Adrenal gland (tissue), 12 donors: ENCODE data around the gene EPHA6. TPM values are rescaled to one million over a fixed set of nuclear protein-coding genes. Genes with fewer than 3 reads are reported as not detected.

Experiments
- DNase-seq, 7 donors: peaks; one replicate each; pipeline ENCODE4 v3.0.0-alpha.2; 2019 to 2020
- H3K27ac ChIP-seq, 5 donors: fragments of 200-600 bp; sonication (generic) in 4 of 5; 1 replicate in 3 of 5; 2 replicates in 2 of 5; pipeline versions ENCODE4 v1.5.1 to v1.8.0; 2016 to 2020; ENCODE audit warnings: mild to moderate bottlenecking in 1 of 5
- H3K27me3 ChIP-seq: fragments of 200-600 bp; 2 replicates; pipeline ENCODE4 v1.8.0; 2021
- H3K36me3 ChIP-seq, 2 donors: fragments of 200-600 bp; replicated peaks in 1 of 2; 1 replicate in 1 of 2; 2 replicates in 1 of 2; pipeline versions ENCODE4 v1.5.1 to v1.8.0; 2018 to 2022
- H3K4me1 ChIP-seq, 2 donors: fragments of 200-600 bp; replicated peaks in 1 of 2; 1 replicate in 1 of 2; 2 replicates in 1 of 2; pipeline versions ENCODE4 v1.5.1 to v1.8.0; 2018 to 2021
- H3K4me3 ChIP-seq, 4 donors: fragments of 200-600 bp; sonication (generic) in 3 of 4; one replicate each; pipeline ENCODE4 v1.5.1; 2016 to 2018
- H3K9me3 ChIP-seq, 3 donors: fragments of 200-600 bp; sonication (generic) in 1 of 3; replicated peaks in 1 of 3; 1 replicate in 2 of 3; 2 replicates in 1 of 3; pipeline versions ENCODE4 v1.5.1 to v1.8.0; 2016 to 2021
- POLR2A ChIP-seq, 2 donors: fragments of 450-650 bp; IDR thresholded peaks; one replicate each; pipeline ENCODE4 v1.6.1; 2017; ENCODE audit warnings: antibody characterized with exemption in 2 of 2, mild to moderate bottlenecking in 2 of 2, moderate library complexity in 1 of 2
- whole genome bisulfite sequencing, 4 donors: extraction: QIAGEN DNeasy Blood & Tissue Kit in 2 of 4; methylation state at CpG; one replicate each; pipeline versions ENCODE4 v1.1.5 to v1.1.7; 2013 to 2017; 5-methylcytosine and 5-hydroxymethylcytosine counted together
- intact Hi-C, 2 donors: fragments of 100-400 bp; cut with DNase I; formaldehyde crosslinking; loops; one replicate each; pipeline versions ENCODE4 v1.14.1 to v1.15.0; 2022 to 2023
- polyA plus RNA-seq, 3 donors: library from polyadenylated mRNA; stranded (reverse); fragments of 200-250 nt in 2 of 3; fragments of 350-450 nt in 1 of 3; fragmentation: Illumina TruSeq in 1 of 3; extraction: RNeasy Lipid Tissue Mini Kit (QIAGEN cat#74804) in 1 of 3; gene quantifications; one replicate each; pipeline ENCODE4 v1.2.3, GENCODE V29; 2013 to 2014
- total RNA-seq, 9 donors: library from RNA; depleted of rRNA in 4 of 9; stranded (reverse); fragments of >200 nt in 4 of 9; fragments of 120-200 nt in 1 of 9; fragmentation: NEBNext Ultra II Directional in 1 of 9; extraction: Animal tissue kit (Norgen Biotek cat#: 25700) in 1 of 9; gene quantifications; one replicate each; pipeline versions ENCODE4 v1.1.0 to v1.2.4, GENCODE V29; 2013 to 2023
- TF ChIP-seq, protein P1 (sequence below), 6 experiments: fragments of 450-650 bp in 4 of 6; fragments of 200-600 bp in 2 of 6; sonication (generic) in 1 of 6; IDR thresholded peaks; 1 replicate in 5 of 6; 2 replicates in 1 of 6; pipeline versions ENCODE4 v1.5.1 to v1.8.0; 2016 to 2021; ENCODE audit warnings: antibody characterized with exemption in 6 of 6, mild to moderate bottlenecking in 2 of 6, moderate library complexity in 1 of 6
- donor health status: healthy with polysubstance abuse.
- donor health status: Bipolar disorder and iron deficiency.
- donor health status: DM: yes; HTN: yes; CAD: no.
- donor health status: DM: no; HTN: no; CAD: no.
- donor health status: DM: no; HTN: no; CAD: no.
- donor health status: DM: yes; HTN: yes; CAD: no.

Gene EPHA6
- total and polyA plus RNA-seq, 12 donors: 0.07 to 2.1 (median 0.07) TPM; not detected in 9

DNA sequence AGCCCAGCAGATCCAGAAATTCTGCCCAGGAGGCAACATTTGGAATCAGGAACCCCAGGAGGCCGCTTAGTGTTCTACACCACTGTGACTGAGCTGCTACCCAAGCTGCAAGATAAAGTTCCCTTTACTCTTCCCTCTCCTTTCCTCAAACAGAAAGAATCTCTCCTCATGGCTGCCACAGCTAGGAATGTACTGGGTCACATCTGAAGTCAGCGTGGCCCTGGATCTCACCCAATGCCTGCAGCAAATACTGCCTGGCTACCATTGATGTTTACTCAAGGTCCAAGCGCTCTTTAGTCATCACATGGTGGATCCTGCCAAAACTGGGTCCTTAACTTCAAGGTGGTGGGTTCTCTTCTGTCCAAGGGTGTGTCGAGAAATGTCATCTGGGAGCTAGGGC, 382.7 kb downstream of the EPHA6 start:
- WGBS, 4 donors: 65 to 84% (median 80%) methylated on average over 4 of the region's 4 CpGs

DNA sequence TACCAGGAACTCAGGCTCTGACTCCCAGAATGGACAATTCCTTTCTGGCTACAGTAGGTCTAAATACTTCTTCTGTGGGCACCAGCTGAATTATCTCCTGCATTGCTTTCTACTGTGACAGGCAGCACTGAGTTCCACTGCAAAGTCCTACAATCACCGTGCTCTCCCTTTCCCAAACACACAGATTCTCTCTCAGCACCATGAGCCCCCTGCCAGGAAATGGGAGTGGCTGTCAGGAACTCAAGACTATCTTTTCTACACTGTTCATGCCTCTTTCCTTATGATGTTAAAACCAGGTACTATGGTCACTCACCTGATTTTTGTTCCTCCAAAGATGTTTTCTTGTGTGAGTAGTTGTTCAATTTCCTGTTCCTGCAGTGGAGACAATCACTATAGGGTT, 383.4 kb downstream of the EPHA6 start:
- intact Hi-C loops: no loop called here
- no peak for DNase-seq
- Histone ChIP-seq H3K9me3 (no peaks in the 10 kb centered on the region), H3K4me1 (no peaks in the 10 kb centered on the region), H3K36me3 (no peaks in the 10 kb centered on the region), H3K27me3 (no peaks in the 10 kb centered on the region), H3K27ac (no peak overlapping the region), H3K4me3 (no peak overlapping the region)
- TF ChIP-seq, protein P1, sequence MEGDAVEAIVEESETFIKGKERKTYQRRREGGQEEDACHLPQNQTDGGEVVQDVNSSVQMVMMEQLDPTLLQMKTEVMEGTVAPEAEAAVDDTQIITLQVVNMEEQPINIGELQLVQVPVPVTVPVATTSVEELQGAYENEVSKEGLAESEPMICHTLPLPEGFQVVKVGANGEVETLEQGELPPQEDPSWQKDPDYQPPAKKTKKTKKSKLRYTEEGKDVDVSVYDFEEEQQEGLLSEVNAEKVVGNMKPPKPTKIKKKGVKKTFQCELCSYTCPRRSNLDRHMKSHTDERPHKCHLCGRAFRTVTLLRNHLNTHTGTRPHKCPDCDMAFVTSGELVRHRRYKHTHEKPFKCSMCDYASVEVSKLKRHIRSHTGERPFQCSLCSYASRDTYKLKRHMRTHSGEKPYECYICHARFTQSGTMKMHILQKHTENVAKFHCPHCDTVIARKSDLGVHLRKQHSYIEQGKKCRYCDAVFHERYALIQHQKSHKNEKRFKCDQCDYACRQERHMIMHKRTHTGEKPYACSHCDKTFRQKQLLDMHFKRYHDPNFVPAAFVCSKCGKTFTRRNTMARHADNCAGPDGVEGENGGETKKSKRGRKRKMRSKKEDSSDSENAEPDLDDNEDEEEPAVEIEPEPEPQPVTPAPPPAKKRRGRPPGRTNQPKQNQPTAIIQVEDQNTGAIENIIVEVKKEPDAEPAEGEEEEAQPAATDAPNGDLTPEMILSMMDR (IDR thresholded peaks at IDR 0.05): no peak
- no peak for TF ChIP-seq POLR2A (IDR thresholded peaks at IDR 0.05)
- 67 to 83% (median 79%) methylated on average over 1 of the region's 1 CpG for WGBS, 4 donors

More for the DNA sequence above, 382.7 kb downstream of the EPHA6 start:
- intact Hi-C loops: no loop called here
- Histone ChIP-seq H3K27me3 (no peaks in the 10 kb centered on the region), H3K4me3 (no peak overlapping the region), H3K36me3 (no peaks in the 10 kb centered on the region), H3K4me1 (no peaks in the 10 kb centered on the region), H3K9me3 (no peaks in the 10 kb centered on the region), H3K27ac (no peak overlapping the region)
- DNase-seq: no peak
- TF ChIP-seq, protein P1 (IDR thresholded peaks at IDR 0.05): no peak
- no peak for TF ChIP-seq POLR2A (IDR thresholded peaks at IDR 0.05)

DNA sequence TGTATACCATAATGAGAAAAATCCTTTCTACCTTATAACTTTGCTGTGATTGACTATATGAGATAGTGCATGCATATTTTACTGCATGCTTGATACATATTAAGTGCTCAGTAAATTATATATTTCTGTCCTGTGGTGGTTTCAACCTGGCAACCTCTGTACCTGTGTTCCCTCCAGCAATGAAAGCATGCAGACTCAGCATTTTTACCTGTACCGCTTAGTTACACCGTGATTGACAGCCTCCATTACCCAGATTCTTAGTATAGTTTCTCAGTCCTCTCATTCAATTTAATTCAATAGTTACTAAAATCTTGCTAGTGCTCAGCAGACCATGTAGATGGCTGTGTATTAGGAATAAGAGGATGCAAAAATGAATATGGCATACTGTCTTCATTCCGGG, 386.0 kb downstream of the EPHA6 start:
- Histone ChIP-seq H3K4me1 (no peaks in the 10 kb centered on the region), H3K4me3 (no peak overlapping the region), H3K27me3 (no peaks in the 10 kb centered on the region), H3K36me3 (no peaks in the 10 kb centered on the region), H3K27ac (no peak overlapping the region), H3K9me3 (no peaks in the 10 kb centered on the region)
- TF ChIP-seq, protein P1 (IDR thresholded peaks at IDR 0.05): no peak
- TF ChIP-seq POLR2A (IDR thresholded peaks at IDR 0.05): no peak
- WGBS, 4 donors: 67 to 74% (median 69%) methylated on average over 3 of the region's 3 CpGs
- no peak for DNase-seq
- intact Hi-C loops: no loop called here

DNA sequence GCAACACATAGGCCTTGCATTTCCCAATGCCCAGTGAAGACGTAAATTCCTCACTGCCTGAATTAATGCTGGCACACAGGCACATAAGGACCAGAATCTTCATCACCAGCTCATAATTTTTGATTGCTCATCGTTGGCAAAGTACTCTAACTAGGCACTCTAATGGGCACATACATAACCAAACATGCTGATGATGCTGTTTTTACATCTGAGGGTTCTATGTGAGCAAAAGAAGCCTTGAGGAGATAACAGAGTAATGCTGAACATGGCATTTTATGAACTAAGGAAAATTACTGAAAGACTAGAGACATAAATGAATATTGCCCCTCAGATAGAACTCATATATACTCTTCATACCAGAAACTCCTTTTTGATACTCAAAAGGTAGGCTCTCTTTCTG, 387.4 kb downstream of the EPHA6 start:
- DNase-seq: no peak
- Histone ChIP-seq H3K27me3 (no peaks in the 10 kb centered on the region), H3K4me3 (no peak overlapping the region), H3K36me3 (no peaks in the 10 kb centered on the region), H3K4me1 (no peaks in the 10 kb centered on the region), H3K27ac (no peak overlapping the region), H3K9me3 (no peaks in the 10 kb centered on the region)
- intact Hi-C loops: no loop called here
- 60 to 86% (median 71%) methylated on average over 2 of the region's 2 CpGs for WGBS, 4 donors
- no peak for TF ChIP-seq POLR2A (IDR thresholded peaks at IDR 0.05)
- TF ChIP-seq, protein P1 (IDR thresholded peaks at IDR 0.05): no peak
